AML-193 (cell line): ENCODE data around the gene EHD4.
A peak's percentile ranks its signal among the peaks of the same experiment; 100 is the strongest.

Source experiments
- DNase-seq, 2 experiments: peaks; one replicate each; lab custom pipeline; 2025; lab: John Stamatoyannopoulos, UW

Gene EHD4

DNA sequence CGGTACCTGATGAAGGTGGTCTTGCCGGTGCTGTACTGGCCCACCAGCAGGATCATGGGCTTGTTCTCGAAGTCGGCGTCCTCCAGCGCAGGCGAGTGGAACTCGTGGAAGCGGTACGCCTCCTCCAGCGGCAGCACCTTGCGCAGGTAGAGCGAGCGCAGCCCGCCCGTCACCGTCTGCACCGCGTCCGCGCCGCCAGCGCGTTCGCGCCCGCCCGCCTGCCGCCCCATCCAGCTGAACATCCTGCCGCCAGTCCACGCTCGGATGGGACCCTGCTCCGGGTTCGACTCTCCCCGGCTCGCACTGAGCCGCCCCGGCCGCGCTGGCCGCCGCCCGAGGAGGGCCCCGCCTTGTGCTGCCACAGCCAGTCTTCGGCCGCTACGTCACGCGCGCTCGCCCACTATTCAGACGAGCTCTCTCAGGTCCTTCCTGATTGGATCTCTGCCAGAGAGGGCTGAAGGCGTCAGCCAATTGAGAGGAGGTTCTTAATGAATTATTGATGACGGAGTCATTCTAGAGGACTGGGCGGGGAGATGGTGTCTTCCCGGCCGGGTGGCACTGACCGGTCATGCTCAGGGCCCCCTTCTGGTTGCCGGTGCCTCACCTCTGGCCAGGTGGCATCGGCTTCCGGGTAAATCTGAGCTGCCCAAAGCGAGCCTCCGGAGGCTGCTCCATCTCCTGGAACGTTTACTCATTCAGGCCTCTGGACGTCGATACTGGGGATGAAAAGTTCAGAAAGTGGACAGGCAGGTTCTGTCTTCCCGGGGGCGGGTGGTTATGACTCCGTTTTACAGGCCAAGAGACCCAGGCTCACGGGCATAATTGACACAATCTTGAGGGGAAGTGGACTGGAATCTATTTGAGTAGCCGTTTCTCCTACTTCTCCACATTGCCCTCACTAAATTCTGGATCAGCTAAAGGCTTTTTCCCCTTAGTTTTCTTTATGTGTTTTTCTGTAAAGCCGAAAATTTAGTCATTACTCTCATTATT, at the start of gene EHD4:
Gene EHD4, minus strand, starts transcription at position 305 of the 990 bp plus-strand sequence. Its CDS starts 63 bp downstream, at position 242.
- peak; percentile 81 to 88 for DNase-seq

- DNase-seq = no peak
These were observed 49.2 kb upstream of the EHD4 start for GRCh38 chr15:42021593-42021992.

GRCh38 chr15:42020713-42021273, 48.4 kb upstream of the EHD4 start, which contains the start of gene PLA2G4E:
PLA2G4E (minus strand) TSS chr15:42021042; CDS start chr15:42021030, 12 bp downstream.
- no peak for DNase-seq

GRCh38 chr15:42018306-42019224, 46.2 kb upstream of the EHD4 start:
- no peak for DNase-seq

DNA sequence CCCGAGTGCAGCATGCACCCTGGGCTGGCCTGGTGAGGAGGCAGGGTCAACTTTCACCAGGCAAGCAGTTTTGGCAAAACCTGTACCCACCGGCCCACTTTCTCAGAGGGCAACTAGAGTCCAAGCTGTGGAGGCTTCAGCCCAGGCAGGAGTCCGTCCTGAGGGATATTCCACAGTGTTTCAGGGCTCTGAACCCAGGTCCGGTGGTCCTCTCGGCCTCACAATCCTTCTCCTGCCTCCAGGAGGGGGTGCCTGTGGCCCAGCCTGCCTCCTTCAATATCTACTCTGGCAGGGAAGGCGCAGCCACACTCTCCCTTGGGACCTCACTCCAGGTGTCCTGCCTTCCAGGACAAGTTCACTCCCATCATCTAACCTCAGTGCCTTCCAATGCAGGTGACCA, 44.6 kb upstream of the EHD4 start:
- no peak for DNase-seq

GRCh38 chr15:42014406-42014805, 42.0 kb upstream of the EHD4 start:
- no peak for DNase-seq

DNA sequence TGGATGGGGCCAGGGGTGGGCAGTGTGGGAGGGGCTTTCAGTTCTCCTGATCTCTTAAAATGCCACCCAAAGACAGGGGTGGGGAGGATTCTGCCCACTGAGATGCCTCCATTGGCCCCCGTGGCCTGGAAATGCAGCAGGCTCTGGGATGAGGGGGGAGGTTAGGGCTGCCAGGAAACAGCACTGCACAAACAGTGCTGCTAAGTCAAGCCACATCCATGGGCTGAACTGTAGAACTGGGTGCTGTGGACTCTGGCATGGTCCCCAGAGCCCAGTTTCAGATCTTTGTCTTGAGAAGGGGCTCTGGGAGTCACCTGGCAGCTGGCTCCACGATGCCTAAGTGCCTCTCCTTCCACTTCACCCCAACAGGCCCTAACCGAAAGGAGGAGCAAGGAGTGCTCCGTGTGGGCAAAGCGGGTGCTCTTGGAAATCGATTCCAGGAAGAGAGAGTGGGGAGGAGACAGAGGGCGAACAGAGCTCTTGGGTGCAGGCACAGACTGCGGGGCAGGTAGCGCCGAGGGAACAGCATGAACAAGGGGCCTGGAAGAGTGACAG, 40.6 kb upstream of the EHD4 start:
- no peak for DNase-seq

DNA sequence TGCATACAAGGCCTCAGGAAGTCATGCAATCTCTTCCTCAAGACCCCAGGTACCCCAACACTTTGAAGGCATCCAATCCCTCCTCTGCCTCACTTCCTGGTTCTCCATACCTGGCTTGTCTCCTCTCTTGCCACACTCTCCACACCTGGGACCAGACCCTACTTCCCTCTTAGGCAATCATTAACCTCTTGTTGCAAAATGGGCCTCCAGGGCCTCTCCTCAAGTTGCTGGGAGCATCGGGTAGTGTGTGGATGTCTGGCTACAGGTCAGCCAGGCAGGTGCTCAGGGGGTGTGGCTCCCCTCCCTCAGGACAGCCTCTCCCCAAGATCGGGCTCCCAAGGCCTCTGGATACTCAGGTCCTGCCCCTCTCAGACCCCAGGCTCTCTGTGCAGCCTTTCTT, 39.9 kb upstream of the EHD4 start:
- no peak for DNase-seq

DNA sequence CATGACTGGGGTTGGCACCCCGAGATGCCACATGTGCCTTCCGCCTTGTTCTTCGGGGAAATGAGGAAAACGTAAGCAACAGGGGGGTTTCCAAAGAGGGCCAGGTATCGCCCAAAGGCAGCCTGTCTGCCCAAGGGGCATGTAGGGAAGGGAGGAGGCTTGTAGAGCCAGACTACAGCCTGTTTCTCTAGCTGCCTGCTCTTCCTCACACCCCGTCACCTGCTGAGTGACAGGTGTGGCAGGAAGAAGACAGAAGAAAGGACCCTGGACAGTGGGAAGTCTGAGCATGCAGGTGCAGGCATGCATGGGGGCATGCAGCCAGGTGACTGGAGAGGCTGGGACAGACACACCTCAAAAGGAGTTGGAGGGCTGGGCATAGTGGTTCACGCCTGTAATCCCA, 38.7 kb upstream of the EHD4 start:
- DNase-seq = no peak

DNA sequence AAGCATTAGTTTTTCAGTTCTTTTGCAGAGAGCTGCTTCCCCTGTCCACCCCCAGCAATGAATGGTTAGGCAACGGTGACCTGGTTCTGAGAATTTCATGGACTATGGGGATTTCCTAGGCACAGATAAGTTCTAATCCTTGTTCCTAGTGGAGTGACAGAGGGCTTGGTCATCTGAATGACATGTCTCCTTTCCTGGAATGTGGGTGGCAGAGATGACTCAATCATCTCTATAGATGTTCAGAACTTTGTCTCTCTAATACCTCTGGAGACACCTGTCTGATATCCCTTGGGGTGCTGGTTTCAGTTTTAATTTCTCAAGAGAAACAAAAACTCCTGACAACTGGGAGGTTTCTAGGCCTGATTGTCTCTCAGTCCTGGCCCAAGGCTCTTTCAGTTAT, 38.1 kb upstream of the EHD4 start:
- DNase-seq = no peak

GRCh38 chr15:42009474-42009873, 37.1 kb upstream of the EHD4 start:
- no peak for DNase-seq

- DNase-seq = no peak
These were observed 36.7 kb upstream of the EHD4 start for GRCh38 chr15:42009022-42009421.

DNA sequence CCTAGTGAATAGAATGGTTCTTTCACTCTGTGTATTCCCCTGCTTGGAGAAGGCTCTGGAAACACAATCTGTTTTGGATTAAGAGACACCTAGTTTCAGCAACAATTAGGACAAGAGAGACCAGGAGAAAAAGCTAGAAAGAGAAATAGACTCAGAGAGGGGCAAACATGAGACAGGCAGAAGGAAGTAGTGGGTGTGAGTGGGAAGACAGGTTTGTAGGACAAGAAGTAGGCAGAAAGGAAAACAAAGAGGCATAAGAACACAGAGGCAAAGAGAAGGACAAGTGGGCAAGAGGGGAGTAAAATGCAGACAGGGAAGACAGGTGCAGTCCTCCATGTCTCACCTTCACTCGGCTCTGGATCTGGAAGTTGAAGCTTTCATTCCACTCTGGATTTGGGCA, 35.0 kb upstream of the EHD4 start:
- no peak for DNase-seq

- DNase-seq = no peak
These were observed 30.0 kb upstream of the EHD4 start for GRCh38 chr15:42002333-42002732.

DNA sequence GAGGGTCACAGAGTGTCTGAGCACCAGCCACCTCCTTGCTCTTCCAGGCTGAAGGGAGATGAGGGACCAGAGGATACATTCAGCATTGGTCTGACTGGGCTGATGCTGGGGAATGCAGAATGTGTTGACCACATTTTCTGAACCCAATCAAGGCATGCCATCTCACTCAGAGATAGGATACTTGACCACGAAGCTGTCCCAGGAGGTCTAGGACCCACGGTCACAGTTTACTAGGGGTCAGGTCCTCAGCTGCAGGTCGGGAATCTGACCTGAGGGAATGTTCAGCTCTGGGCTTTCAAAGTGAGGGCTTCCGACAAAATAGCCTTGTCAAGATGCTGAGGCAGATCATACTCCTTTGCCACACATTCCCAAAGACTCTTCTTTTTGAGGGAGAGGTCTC, 28.9 kb upstream of the EHD4 start:
- DNase-seq = no peak

DNA sequence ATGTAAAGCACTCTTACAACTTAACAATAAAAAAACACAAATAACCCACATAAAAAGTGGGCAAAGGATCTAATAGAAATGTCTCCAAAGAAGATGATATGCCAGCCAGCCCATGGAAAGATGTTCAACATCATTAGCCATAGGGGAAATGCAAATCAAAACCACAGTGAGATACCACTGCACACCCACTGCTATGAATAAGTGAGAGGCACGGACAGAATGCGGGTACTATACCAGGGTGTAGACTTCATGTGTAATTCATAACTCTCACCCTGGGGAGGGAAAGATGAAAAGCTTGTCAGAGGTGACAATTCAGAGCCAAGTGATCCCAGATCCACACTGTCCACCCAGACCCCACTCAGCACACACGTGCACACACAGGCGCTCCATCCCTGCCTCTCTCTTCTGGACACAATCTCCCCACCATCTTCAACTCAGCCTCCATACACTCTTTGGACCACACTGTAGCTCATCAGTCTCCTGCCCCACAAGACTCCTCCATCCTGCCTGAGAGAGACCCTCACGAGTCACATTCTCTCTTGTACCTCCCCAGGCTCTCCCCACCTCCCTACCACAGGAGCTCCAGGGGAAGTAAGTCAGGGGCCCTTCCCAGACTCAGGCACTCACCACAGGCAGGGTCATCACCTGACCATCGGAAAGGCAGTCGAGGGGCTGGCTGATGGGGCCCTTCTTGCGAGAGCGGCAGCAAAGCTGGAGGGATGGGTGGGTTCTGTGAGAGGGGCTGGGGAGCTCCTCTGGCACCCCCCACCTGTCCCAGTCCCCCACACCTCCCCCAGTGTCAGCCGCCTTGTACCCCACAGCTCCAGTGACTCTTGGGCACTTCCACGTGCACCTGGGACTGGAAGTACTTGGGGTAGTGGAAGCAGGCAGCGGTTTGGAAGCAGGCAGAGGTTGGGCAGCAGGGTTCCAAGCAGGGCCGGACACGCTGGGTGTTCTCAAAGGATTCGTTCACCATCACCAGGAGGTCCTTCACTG, 27.2 kb upstream of the EHD4 start:
- no peak for DNase-seq

DNA sequence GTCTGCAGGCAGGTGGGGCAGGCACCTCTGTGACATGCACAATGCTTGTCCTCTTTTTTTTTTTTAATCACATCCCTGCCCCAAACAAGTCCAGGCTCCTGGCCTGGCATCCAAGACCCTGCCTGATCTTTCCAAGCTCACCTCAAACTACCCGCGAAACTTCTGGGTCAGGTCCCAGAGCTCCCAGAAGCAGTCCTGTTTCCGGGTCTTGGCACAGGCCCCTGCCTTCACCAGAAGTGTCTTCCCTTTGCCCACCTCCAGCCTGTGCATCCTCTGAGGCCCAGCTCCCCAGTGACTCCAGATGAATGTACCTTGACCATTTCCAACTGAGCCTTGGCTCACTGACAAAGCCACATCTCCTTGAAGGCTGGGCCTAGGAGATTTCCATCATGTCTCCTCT, 25.5 kb upstream of the EHD4 start:
- DNase-seq = no peak

DNA sequence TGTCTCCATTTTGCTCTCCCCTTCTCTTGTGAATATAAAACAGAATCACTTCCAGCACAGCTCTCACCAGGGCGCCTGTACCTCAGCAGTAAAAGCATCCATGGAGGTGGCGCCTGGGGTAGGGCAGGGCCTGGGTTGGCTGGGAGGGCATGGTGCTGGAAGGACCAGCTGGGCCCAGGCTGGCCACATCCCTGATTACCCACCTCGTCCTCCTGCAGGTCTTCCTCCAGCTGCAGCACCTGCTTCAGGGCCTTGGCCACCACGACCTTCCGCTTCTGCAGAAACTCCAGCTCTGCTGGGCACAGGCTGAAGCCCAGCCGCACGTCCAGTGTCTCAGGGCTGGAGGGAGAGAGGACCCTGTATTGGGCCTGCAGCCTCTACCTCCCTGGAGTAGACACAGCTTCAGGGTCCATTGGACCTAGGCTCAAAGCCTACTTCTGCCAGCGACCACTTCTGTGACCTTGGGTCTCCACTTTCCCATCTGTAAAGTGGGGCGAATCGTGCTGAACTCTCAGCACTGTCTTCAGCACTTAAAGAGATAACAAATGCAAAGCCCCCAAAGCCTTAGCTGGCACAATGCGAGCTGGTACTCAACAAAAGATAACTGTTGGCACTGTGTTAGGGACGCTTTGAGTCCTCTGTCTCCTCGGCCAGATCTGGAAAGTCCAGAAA, 24.7 kb upstream of the EHD4 start:
- no peak for DNase-seq

DNA sequence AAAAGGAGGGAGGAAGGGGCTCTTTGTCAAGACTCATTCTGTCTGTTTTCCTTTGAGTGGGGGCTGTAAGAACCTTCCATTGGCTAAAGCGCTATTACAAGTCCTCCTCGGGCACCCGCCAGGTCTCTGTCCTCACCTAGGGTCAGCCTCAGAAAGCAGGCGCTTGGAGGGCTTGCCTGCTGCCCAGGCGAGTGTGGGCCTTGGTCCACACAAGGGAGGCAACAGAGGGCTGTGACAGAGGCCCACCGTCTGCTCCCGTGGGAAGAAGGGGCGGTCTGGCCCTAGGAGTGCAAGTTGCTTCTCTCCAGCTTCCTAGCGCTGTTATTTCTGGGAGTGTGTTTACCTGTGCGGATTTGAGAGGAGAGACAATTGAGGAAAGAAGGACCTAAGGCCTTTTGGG, 24.0 kb upstream of the EHD4 start:
- DNase-seq = no peak

DNA sequence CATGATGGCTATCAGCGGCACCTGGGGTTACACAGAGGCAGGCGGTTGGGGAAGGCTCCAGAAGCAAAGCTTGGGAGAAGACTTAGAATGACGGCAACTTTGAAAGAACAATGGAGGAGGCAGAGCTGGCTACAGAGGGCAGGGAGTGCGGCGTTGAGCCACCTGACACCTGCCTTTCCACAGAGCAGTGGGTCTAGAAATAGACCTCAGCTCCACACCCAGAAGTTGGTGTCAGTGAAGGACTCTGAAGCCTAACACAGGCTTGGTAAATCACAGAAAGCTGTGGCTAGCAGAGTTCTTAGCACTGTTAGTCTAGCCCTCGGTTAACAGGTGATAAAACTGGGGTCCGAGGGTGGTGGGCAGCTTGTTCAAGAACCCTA, 23.1 kb upstream of the EHD4 start:
- no peak for DNase-seq
